ENCODE results near the gene SPATA3. TPM values are rescaled to one million over a fixed set of nuclear protein-coding genes. Genes with fewer than 3 reads are reported as not detected.

The SPATA3 gene
- polyA plus RNA-seq, 3 donors = not detected

- H3K4me3 Mint-ChIP-seq = no peak overlapping the region
- H2AFZ ChIP-seq (ENCODE audit: insufficient read depth, low read depth, low read length, poor library complexity, severe bottlenecking) = no peak overlapping the region
These were observed 34.8 kb downstream of the SPATA3 start for GRCh38 chr2:231030725-231031124.

GRCh38 chr2:231032575-231033140, 36.7 kb downstream of the SPATA3 start:
- peaks cover 23 to 41% (median 32%) of the 10 kb centered on the region in 3 donors for H3K27me3 Mint-ChIP-seq (ENCODE audit: low read depth in 3 of 3)
- intact Hi-C loops (cut with micrococcal nuclease) = no loop called here
- H3K9ac ChIP-seq (ENCODE audit: insufficient read depth, low read length, poor library complexity, severe bottlenecking) = no peak overlapping the region

More at GRCh38 chr2:231030725-231031124, 34.8 kb downstream of the SPATA3 start:
- peaks cover 6 to 10% of the 10 kb centered on the region in 2 donors for H3K27me3 ChIP-seq (ENCODE audit: control insufficient read depth in 2 of 2, insufficient read depth in 2 of 2, low read length in 2 of 2)
- intact Hi-C loops (cut with micrococcal nuclease) = no loop called here
- H3K4me2 ChIP-seq (replicated peaks; ENCODE audit: extremely low read depth, low read length, poor library complexity, severe bottlenecking) = no peak overlapping the region
- no peak for TF ChIP-seq CTCF (IDR thresholded peaks at IDR 0.05)
- H3K4me1 Mint-ChIP-seq = no peaks in the 10 kb centered on the region
- no peaks in the 10 kb centered on the region for H3K9me3 ChIP-seq (replicated peaks in 1 of 2; ENCODE audit: control insufficient read depth in 1 of 2, insufficient read depth in 1 of 2, low read length in 2 of 2)
- no peaks in the 10 kb centered on the region for H3K36me3 Mint-ChIP-seq
- no peaks in the 10 kb centered on the region for H3K4me1 ChIP-seq (ENCODE audit: control insufficient read depth in 1 of 2, insufficient read depth in 2 of 2, low read length in 2 of 2)
- no peaks in the 10 kb centered on the region for H3K36me3 ChIP-seq (replicated peaks in 1 of 2; ENCODE audit: control insufficient read depth in 1 of 2, insufficient read depth in 2 of 2, low read length in 2 of 2)
- no peak overlapping the region for H3K27ac ChIP-seq (ENCODE audit: low read depth in 1 of 2, low read length in 2 of 2)
- peaks cover 11 to 30% (median 21%) of the 10 kb centered on the region in 3 donors for H3K27me3 Mint-ChIP-seq (ENCODE audit: low read depth in 3 of 3)
- H3K9ac ChIP-seq (ENCODE audit: insufficient read depth, low read length, poor library complexity, severe bottlenecking) = no peak overlapping the region
- no peaks in the 10 kb centered on the region for H4K20me1 ChIP-seq (ENCODE audit: insufficient read depth, low read length)
- H3K79me2 ChIP-seq (ENCODE audit: insufficient read depth, low read length) = no peaks in the 10 kb centered on the region
- 92% methylated on average over 3 of the region's 3 CpGs for WGBS (ENCODE audit: insufficient coverage)
- no peak overlapping the region for H3K4me3 ChIP-seq (replicated peaks in 1 of 3; ENCODE audit: low read depth in 2 of 3, low read length in 3 of 3)
- peaks cover 0 to 5% (median 0%) of the 10 kb centered on the region in 7 donors for H3K9me3 Mint-ChIP-seq
- DNase-seq = no peak
- H3K27ac Mint-ChIP-seq = no peak overlapping the region

More at GRCh38 chr2:231032575-231033140, 36.7 kb downstream of the SPATA3 start:
- Histone ChIP-seq H3K4me2 (replicated peaks; ENCODE audit: extremely low read depth, low read length, poor library complexity, severe bottlenecking) (no peak overlapping the region), H3K79me2 (ENCODE audit: insufficient read depth, low read length) (no peaks in the 10 kb centered on the region), H3K4me1 (ENCODE audit: control insufficient read depth in 1 of 2, insufficient read depth in 2 of 2, low read length in 2 of 2) (no peaks in the 10 kb centered on the region), H2AFZ (ENCODE audit: insufficient read depth, low read depth, low read length, poor library complexity, severe bottlenecking) (no peak overlapping the region), H4K20me1 (ENCODE audit: insufficient read depth, low read length) (no peaks in the 10 kb centered on the region), H3K27ac (ENCODE audit: low read depth in 1 of 2, low read length in 2 of 2) (no peak overlapping the region), H3K4me3 (replicated peaks in 1 of 3; ENCODE audit: low read depth in 2 of 3, low read length in 3 of 3) (no peak overlapping the region), H3K36me3 (replicated peaks in 1 of 2; ENCODE audit: control insufficient read depth in 1 of 2, insufficient read depth in 2 of 2, low read length in 2 of 2) (no peaks in the 10 kb centered on the region), H3K27me3 (ENCODE audit: control insufficient read depth in 2 of 2, insufficient read depth in 2 of 2, low read length in 2 of 2) (peaks cover 17 to 24% of the 10 kb centered on the region in 2 donors), H3K9me3 (replicated peaks in 1 of 2; ENCODE audit: control insufficient read depth in 1 of 2, insufficient read depth in 1 of 2, low read length in 2 of 2) (peaks cover 0 to 8% of the 10 kb centered on the region in 2 donors)
- Mint-ChIP-seq H3K36me3 (no peaks in the 10 kb centered on the region), H3K9me3 (peaks cover 0 to 7% (median 2%) of the 10 kb centered on the region in 7 donors), H3K4me3 (no peak overlapping the region), H3K4me1 (peaks cover 2% of the 10 kb centered on the region), H3K27ac (no peak overlapping the region)
- 92% methylated on average over 2 of the region's 5 CpGs for WGBS (ENCODE audit: insufficient coverage)
- no peak for TF ChIP-seq CTCF (IDR thresholded peaks at IDR 0.05)
- no peak for DNase-seq

Data from CD14-positive monocyte (primary cell).